Left forelimb (tissue), 1 donor: ENCODE data around the gene STX2.
"Not testable (repeated sequence)": the region's sequence is repeated elsewhere in the genome, so short reads cannot be mapped to it uniquely, and the experiment has no call there.

Experiments used
- DNase-seq: peaks from one replicate; pipeline ENCODE4 v3.0.0-alpha.2; 2018; ENCODE audit warnings: low spot score

The STX2 gene

DNA sequence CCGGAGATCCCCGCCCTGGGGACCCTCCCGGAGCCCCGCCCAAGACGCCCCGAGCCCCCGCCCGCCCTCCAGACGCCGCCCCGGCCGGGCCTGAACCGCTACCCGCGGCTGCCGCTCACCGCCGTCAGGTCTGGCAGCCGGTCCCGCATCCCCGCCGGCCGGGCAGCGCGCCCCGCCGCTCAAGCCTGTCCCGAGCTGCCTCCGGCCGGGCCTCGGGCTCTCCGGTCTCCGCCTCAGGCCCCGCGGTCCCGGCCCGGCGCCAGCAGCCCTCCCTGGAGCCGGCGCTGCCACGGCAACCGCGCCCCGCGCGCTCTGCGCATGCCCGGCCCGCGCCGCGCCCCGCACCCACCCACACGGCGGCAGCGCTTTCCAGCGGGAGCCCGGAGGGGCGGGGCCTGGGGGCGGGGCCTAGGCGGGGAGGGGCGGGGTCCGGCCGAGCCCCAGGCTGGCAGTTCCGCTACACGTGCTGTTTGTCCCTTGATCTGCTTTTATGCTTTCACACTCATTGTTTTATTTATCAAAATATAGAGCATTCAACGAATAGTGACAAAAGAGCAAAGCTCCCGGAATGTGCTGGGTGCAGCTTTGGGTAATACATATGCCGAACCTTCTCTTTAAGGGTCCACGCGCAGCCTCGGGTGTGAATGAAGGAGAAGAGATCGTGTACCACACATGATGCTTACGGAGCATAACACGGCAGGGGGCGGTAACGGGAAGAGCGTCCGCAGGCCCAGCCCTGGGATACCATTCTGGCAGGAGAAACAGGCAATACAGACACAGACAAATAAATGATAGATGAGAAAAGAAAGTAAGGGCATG is at the start of gene STX2:
Gene STX2 (minus strand): TSS at position 300 of the 819 bp plus-strand sequence. CDS start 151 bp downstream, at position 149.
- peak; percentile 93 for DNase-seq

DNA sequence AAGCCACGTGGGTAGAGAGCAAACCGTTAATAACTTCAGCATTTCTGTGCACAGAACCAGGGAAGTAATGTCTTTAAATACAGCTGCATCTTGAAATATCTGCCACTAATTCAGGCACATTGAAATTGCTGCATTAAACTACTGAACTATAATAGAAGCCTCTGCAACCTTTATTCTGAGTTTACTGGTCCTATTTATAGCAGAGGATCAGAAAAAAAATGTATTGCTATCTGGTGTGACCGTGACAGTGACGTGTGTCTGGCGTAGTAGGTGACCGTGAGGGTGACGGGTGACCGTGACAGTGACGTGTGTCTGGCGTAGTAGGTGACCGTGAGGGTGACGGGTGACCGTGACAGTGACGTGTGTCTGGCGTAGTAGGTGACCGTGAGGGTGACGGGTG is 48.1 kb upstream of the STX2 start:
- DNase-seq = not testable (repeated sequence)

DNA sequence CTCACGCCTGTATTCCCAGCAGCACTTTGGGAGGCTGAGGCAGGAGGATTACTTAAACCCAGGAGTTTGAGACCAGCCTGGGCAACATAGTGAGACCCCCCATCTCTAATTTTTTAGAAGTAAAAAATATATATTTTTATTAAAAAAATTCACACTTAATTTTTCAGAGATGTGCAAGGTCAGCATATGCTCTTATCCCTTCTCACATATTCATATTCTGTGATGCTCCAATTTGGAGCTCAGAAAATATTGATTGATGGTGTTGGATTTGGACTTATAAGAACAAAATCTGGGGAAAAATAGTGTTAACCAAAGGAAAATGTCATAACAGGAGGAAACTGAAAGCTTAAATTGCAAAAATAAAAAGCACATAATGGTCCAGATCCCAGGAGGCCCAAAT is 42.5 kb upstream of the STX2 start:
- no peak for DNase-seq

DNA sequence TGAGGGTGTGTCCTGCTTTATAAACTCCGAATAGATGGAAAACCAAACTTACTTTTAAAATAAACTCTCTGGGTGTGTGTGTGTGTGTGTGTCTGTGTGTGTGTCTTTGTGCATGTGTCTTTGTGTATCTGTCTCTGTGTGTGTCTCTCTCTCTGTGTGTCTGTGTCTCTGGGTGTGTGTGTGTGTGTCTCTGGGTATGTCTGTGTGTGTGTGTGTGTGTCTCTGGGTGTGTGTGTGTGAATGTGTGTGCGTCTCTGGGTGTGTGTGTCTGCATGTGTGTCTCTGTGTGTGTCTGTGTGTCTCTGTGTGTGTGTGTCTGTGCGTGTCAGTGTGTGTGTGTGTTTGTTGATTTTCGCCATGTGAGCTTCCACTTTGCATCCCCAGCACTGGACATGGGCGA is 42.0 kb upstream of the STX2 start:
- DNase-seq = no peak

DNA sequence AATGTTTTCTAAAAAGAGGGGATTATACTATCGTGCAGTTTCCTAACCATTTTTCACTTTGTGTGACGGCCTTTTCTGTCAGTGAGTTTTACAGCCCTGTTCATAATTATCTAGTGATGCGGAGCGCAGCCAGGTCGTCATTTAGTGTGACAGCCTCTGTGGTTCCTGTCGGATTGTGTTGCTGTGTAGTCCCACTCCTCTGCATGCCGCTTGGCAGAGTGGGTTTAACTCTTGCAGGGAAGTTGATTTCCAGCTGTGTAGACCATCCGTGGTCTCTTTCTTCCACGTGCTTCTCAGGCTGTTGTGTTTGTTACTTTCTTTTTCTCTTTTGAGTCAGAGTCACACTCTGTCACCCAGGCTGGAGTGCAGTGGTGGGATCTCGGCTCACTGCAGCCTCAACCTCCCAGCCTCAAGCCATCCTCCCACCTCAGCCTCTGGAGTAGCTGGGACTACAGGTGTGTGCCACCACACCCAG is 41.4 kb upstream of the STX2 start:
- DNase-seq = no peak

DNA sequence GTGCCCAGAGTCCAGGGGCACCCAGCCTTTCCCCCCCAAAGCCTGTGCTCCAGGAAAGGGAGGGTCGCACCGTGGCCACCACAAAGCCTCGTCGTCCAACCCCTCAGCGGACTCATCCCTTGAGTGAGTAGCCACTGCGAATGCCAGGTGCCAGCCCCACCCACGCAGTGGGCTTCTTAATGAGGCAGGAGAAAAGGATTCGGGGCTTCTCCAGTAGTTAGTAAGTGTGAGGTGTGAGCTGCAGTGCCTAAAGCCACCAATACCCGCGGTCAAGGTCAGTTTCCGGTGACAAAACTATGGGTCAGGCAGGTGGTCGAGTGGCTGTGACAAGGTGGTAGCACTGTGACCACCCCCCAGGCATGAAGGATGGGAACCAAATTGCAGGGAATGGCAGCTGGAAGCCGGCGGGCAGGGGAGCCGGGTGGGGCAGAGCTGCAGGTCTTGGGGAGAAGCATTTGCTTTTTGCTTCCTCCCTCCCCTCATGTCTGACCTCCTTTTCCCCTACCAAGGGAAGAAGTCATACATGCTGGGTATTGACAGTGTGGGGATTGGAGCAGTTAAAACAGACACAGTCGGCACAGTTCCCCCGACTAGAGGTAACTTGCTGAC is 40.8 kb upstream of the STX2 start:
- no peak for DNase-seq

DNA sequence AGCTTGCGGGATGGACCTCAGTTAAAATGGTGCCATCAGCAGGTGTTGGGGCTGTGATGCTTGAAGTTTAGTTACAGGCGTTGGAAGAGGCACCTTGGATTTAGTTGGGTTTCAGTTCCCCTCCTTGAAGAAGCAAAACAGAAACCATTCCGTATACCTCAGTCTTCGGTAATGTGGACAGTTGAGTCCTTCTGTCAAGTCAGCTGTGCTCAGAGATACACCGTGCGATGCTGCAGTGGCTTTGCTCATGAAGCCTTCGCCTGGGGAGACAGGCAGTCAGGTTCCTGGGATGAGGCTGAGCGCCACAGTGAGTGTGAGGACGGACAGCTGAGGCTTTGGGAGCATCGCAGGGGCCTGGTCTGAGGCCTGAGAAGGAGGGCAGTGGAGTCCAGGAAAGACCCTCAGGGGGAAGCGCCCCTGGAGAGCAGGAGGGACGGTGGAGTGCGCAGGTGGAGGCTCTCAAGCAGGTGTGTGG is 40.2 kb upstream of the STX2 start:
- DNase-seq = no peak

DNA sequence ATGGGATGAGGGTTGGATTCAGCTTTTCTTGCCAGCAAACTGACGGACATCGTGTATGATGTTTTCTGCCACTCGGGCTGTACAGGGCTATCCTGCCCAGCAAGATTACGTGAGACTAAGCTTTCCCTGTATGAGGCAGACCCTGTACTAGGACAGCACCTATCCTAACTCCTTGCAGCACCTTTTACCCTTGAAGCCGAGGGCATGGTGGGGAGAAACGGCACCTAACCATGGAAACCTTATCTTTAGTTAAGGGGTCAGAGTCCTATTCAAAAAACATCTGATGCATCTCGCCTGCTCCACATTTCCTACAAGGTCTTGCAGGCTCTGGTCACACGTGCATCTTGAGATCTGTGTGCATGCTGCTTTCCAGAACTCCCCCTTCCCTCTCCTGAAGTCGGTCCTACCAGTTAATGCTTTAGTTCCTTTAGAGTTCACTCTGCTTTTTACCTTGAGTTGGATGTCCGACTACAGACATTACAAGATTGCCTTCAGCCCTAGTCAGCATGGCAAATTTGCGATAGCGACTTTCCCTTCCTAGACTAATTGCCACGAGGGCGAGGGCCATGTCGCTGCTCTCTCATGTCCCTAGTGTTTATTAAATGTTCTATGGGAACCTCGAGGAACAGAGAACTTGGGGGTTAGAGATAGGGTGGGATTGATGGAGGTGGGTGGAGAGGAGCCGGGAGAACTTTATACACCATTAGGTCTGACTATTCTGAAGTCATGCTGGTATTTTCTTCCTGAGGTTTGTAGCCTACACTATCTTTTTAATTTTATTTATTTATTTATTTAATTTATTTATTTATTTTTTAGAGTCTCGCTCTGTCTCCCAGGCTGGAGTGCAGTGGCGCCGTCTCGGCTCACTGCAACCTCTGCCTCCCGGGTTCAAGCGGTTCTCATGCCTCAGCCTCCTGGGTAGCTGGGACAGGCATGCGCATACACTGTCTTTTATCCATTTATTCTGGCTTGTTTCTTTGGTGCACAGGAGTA is 39.4 kb upstream of the STX2 start:
- DNase-seq = no peak

DNA sequence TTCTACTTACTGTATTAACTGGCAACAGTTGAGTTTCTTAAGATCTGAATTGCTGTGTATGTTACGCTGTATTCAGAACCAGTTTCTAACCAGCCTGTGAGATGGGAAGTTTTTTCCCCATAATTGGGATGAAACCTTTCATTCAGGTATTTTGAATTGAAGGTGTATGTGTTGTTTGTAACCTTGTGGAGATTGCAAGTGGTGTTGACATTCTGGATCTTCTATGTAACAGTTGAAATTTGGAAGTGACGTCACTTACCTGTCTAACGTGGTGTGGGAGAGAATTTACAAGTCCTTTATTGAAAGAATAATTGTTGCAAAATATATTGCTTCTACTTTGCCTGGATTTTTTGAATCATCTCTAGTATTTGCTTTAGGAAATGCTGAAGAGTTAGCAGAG is 38.3 kb upstream of the STX2 start:
- DNase-seq = no peak

DNA sequence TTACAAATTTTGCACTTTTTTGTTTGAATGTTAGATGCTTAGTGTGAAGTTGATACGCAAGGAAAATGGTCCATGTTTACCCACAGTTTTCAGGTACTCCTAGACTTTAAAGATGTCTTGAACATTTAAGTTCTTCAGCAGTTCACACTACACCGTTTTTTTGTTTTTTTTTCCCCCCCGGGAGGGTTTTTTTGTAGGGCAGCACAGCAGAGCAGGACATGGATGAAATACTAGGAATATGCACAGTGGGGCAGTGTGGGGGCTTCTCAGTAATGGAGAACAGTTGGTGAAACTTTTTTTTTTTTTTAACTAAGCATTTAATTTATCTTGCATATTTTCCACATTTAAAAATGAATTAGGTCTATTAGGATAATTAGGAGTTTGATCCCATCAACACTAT is 37.7 kb upstream of the STX2 start:
- no peak for DNase-seq

DNA sequence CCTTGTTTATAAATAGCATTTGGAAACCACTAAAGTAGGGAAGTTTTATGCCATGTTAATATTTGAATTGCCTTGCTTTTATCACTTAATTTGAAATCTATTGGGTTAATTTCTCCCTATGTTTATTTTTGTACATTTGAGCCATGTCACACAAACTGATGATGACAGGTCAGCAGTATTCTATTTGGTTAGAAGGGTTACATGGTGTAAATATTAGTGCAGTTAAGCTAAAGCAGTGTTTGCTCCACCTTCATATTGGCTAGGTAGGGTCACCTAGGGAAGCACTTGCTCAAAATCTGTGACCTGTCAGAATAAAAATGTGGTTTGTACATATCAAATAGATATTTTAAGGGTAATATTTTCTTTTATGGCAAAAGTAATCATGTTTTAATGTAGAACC is 37.2 kb upstream of the STX2 start:
- no peak for DNase-seq

DNA sequence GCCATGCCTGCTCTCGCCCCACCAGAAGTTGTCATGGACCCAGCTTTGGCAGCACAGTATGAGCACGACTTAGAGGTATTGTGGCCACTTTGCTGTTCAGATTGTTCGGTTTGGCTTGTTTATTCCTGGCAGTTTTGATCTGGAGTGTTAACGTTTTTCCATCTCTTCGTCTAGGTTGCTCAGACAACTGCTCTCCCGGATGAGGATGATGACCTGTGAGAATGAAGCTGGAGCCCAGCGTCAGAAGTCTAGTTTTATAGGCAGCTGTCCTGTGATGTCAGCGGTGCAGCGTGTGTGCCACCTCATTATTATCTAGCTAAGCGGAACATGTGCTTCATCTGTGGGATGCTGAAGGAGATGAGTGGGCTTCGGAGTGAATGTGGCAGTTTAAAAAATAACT is 36.7 kb upstream of the STX2 start:
- not testable (repeated sequence) for DNase-seq

DNA sequence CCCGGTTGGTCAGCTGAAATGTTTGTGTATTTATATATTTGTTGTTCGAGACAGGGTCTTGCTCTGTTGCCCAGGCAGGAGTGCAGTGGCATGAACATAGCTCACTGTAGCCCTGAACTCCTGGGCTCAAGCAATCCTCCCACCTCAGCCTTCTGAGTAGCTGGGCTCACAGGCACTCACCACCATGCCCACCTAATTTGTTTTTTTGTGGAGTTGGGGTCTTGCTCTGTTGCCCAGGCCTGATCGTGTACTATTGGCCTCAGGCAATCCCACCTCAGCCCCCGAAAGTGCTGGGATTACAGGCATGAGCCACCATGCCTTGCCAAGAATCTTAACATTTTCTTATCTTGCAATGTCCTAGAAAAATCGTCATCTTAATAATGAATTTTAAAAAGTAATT is 36.1 kb upstream of the STX2 start:
- DNase-seq = no peak

DNA sequence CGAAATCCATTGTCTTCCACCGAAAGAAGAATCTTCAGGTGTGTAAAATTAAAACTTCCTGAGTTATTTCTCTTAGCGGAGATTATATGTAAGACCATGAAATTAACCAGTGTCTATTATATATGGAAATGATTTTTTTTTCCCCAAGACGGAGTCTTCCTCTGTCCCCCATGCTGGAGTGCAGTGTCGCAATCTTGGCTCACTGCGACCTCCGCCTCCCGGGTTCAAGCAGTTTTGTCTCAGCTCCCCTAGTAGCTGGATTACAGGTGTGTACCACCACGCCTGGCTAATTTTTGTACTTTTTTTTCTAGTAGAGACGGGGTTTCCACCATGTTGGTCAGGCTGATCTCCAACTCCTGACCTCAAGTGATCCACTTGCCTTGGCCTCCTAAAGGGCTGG is 35.6 kb upstream of the STX2 start:
- DNase-seq = no peak

DNA sequence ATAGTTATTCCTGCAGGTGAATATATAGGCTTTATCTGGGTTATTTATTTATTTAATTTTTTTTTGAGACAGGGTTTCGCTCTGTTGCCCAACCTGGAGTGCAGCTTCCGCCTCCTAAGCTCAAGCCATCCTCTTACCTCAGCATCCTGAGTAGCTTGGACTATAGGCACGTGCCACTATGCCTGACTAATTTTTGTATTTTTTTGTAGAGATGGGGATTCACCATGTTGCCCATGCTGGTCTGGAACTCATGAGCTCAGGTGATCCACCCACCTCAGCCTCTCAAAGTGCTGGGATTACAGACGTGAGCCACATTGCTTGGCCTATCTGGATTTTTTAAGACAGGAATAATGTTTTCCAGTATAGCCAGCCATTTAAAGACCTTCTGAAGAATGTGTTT is 34.8 kb upstream of the STX2 start:
- no peak for DNase-seq

DNA sequence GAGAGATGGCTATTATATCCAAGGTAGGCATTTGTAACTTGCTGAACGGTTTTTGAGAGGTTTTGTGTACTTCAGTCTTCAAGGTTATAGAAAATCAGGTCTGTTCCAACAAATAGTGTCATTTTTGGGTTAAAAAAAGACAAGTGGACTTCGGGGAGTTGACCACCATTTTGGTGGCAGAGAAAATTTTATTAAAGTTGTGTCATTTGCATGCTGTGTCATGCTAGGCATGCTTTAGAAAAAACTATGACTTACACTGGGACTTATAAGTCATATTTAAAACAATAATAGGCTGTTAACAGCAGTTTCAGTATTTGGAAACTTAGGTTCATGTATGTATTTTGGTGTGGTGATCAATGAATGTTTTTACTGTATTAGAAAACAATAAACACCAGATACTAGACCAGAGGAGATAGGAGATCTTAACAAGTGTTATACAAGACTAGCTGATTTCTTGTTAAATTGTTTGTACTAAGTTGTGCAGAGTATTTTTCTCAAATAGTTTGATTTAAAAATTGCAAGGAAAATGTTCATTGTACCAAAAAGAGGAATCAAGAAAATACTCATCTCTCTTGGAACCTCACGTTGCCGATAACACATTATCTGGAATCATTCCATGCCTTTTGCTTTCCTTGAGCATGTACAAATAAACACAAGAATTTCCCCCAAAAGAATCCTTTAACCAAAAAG is 34.2 kb upstream of the STX2 start:
- no peak for DNase-seq

DNA sequence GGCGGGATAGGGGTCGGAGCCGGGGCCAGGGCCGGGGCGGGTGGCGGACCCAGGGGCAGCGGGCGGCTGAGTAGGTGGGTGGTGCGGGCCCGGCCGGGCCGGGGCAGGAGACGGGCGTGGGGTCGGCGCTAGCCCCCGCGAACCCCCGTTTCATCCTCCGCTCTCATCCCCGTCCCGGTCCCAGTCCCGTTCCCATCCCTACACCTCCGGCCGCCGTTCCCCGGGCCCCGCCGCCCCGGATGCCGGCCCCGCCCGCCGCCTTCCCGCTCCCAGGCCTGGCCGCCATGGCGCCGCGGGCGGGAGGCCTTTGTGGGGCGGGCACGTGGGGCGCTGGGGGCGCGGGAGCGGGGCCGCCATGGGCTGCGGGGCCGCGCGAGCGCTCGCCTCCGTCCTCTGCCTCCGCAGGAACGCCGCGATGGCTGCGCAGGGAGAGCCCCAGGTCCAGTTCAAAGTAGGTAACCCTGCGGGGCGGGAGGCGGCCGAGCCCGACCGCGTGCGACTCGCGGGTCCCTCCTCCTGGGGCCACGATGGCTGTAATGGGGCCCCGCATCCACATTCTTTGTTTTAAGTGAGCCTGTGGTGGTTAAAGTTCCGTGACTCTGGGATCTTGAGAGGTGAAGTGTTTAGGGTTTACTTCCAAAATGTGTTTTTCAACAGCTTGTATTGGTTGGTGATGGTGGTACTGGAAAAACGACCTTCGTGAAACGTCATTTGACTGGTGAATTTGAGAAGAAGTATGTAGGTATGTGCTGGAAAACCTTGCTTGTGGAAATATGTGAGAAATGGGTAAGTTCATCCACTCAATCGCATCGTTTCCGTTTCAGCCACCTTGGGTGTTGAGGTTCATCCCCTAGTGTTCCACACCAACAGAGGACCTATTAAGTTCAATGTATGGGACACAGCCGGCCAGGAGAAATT is 33.4 kb upstream of the STX2 start:
- no peak for DNase-seq

DNA sequence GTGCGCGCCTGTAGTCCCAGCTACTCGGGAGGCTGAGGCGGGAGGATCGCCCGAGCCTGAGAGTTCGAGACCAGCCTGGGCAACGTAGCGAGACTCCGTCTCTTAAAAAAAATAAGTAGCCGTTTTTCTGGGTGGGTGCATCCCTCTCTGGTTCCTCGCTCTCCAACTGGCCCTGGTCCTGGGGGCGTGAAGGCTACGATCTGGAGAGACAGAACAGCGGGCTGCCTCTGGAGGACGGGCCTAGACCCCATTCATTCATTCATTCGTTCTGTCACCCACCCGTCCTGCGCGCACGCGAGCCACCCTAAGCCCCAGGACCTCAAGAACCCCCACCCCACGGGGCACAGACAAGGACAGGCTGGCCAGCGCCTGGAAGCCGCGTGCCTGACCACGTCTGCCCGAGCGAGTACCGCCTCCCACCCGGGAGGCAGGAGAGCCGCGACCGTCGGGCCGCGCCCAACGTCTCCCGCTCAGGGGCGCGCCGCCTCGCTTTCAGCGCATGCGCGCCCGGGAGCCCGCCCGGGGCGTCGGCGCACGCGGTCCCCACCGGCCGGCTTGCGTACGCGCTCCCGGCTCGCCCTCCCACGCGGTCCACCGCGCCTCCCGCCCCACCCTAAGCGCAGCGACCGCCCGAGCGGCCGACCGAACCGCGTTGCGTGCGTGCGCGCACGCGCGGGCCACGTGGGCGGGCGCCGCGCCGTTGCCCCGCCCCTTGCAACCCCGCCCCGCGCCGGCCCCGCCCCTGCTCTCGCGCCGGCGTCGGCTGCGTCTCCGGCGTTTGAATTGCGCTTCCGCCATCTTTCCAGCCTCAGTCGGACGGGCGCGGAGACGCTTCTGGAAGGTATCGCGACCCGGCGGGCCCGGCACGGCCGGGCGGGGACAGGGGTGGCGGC is 32.5 kb upstream of the STX2 start, which contains the start of gene RAN:
Gene RAN (plus strand): TSS at position 781 of the 893 bp plus-strand sequence. CDS start 528 bp downstream, outside the sequence.
- peak; percentile 95 for DNase-seq
